Stimulated activated CD4-positive, alpha-beta T cell treated with anti-CD3 and anti-CD28 coated beads, Interleukin-2, amount 100 ng/mL, for 4 hours (primary cell): ENCODE measurements around the gene FRZB.

Source experiments
- DNase-seq: peaks from one replicate; pipeline ENCODE4 v3.0.0-alpha.2; 2020; ENCODE audit warnings: low read depth

FRZB gene

DNA sequence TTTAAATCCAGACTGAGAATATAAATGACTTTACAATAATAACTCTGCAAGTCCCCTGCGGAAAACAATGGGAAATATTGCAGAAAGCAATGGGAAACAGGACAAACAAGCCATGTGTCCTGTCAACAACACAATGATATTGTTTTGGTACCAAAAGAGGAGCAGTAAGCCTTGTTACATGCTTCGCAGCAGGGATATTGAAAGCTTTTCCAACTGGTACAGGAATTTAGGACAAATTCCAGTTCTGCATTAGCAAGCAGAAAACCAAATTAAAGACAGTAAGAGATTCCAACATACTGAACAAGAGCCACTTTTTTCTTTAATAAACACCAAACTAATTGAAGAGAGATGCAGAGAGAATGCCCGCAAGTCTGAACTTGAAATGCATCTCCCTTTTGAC lies 30.0 kb downstream of the FRZB start:
- no peak for DNase-seq

DNA sequence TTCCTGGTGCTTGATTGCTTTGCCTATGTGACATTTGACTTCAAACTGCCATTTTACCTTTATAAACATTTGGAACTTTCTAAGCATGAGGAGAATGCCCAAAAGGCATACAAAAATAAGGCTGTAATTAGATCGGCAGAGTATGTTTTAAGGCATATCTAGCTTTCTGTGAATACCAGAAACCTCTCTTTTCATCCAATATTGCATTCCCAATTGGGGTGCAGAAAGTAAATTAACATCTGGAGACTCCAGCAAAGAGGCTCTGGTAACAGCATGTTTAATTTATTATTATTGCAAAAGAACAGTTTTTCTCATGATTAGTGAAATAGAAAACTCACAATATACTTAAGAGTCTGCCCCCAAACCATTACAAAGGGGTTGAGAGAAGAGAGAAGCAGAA lies 32.1 kb downstream of the FRZB start:
- no peak for DNase-seq

- DNase-seq, result no peak
These were observed 33.2 kb downstream of the FRZB start for GRCh38 chr2:182833084-182833854.

- DNase-seq, result no peak
These were observed 34.5 kb downstream of the FRZB start for GRCh38 chr2:182831921-182832320.

DNA sequence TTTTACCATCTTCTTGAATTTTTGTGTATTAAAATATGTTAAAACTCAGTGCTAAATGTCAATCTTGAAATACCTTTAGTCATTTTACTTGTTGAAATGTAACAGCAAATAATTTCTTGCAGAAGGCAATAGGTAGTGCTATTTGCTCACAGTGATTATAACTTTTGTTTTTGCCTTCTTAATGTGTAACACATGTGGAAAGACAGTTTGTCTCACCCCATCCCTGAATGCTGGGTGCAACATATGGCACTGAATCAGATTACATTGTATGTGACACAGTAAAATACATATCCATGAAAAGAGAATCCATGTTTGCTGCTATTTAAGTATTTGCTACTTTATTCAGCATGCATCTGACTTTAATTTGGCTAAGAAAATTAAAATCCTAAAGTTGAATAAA lies 35.3 kb downstream of the FRZB start:
- no peak for DNase-seq

DNA sequence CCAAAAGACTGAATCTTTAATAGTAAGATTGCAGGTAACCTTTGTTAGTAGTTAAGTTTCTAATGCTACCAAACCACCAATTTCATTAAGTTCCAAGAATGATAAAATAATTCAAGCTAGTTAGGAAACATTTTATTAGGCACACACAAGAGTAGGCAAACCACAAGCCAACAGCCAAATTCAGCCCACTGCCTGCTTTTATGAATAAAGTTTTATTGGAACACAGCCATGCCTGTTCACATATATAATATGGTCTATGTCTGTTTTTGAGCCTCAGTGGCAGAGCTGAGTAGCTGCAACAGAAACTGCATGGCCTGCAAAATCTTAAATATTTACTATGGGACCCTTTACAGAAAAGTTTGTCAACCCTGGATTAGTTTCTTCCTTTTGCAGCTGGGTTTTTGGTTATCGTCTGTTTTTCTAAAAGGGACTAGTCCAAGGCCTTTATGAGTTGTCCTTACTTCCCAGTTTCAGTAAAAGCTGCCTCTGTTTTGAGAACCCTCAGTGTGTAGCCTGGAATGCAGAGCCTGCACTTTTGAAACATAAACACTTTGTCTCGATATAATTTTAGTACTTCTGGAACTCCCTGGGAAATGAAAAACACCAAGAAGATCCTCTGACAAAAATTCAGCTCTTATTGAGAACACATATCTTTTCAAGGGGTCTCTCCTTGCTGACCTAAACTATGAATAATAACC lies 39.1 kb downstream of the FRZB start:
- DNase-seq, result no peak

GRCh38 chr2:182826496-182826895 lies 39.9 kb downstream of the FRZB start:
- no peak for DNase-seq

DNA sequence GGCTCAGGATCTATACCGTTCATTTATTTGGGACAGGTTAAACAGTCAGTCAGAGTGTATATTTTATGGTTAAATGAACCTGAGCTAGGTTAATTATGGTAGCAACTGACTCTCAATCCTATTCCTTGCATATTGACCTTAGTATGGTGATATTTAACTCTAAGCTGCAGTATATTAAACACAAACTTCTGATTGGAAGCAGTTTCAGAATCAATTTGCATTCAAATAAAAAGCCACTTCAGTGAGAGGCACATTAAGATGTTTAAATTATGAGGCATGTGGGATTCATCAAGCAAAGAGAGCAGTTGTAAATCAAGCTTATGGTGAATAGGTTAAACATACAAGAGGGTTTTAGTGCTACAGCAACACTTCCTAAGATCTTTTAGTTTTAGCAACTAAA lies 40.4 kb downstream of the FRZB start:
- DNase-seq, result no peak

GRCh38 chr2:182824767-182825158 lies 41.7 kb downstream of the FRZB start:
- DNase-seq, result no peak

DNA sequence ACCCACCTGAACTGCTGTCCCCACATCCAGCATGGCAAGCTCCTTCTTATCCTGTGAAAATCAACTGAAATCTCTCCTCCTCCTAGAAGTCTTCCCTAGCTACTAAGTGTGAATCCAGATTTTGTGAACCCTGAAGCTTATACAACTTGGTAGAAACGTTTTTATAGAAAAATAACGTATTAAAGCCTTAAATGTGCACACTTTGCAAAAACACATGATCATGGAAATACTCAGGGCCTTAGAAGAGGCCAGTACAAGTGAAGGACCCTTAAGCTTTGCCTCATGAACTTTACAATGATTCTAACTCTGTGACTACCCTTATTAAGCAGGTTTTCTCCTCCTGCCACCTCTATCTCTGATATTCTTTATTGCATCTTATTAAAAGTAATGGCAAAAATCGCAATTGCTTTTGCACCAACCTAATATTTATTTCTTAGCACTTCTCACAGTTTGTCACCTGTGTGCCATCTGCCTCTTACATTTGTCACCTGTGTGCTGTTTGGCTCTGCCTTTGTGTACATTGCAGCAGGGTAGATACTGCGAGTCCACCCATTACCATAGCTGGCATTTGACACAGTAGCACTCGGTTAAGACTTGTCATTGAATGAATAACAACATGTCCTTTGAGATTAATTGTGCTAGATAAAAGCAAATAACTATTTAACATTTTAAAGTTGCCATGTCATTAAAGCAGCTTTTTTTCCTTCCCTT lies 42.2 kb downstream of the FRZB start:
- no peak for DNase-seq

- no peak for DNase-seq
These were observed 43.7 kb downstream of the FRZB start for GRCh38 chr2:182822733-182823132.

GRCh38 chr2:182821182-182821581 lies 45.3 kb downstream of the FRZB start:
- no peak for DNase-seq

DNA sequence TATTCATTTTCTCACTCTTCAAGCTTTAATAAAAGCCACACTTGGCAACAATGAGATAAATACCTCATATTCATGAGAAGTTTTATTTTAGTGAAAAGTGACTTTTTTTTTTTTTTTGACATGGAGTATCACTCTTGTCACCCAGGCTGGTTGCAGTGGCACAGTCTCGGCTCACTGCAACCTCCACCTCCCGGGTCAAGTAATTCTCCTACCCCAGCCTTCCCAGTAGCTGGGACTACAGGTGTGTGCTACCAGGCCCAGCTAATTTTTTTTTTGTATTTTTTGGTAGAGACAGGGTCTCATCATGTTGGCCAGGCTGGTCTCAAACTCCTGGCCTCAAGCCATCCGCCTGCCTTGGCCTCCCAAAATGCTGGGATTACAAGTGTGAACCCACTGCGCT lies 47.0 kb downstream of the FRZB start:
- DNase-seq, result no peak

DNA sequence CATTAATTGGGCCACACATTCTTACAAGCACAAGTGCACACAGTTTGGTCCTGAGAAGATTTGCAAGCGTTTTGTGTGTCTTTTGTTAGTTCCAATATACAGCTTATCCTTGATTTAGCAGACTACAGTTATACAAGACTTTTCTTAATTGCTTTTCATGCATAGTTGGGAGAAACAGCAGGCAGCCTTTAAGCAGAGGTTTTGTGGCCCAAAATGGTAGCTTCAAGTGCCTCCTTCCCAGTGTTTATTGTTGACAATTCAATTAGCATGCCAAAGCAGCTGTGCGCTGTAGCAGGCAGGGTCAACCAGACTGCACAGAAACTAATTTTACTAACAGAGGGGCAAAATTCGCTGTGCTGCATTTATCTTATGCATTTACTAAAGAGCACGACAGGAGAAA lies 47.5 kb downstream of the FRZB start:
- DNase-seq, result no peak

- no peak for DNase-seq
These were observed 47.9 kb downstream of the FRZB start for GRCh38 chr2:182818501-182818900.

DNA sequence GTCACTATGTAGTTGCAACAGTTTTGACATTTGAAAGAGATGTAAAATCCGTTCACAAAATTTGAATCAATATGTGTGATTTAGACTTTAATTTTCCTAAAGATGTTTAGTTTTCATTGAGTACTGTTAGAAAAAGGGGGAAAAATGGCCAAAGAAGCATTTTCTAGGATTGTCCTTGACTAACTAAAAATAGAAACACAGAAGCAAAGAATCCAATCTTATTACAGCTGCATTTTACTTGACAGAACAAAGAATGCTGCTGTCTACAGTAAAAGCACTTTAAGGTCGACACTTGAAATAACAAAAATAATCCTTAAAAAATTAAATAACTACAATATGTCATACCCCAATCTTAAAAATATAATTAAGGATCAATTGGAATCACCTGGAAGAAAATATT lies 48.9 kb downstream of the FRZB start:
- DNase-seq, result no peak

DNA sequence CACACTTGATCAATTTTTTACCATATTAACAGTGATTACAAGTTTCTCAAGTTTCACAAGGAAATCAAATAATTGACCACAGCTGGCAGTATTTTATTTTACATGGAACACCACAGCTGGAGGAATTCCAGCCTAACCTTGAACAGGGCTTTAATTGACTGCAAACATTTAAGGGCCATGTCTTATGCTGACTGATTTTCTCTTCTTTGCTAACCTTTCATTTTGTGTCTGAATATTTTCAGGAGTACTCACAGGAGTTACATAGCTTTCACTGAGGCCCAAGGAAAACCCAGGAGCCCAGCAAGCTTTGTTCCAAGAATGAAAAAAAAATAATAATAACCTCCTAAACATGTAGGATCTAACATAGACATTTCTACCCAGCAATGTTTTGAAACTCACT lies 49.6 kb downstream of the FRZB start:
- DNase-seq, result no peak

DNA sequence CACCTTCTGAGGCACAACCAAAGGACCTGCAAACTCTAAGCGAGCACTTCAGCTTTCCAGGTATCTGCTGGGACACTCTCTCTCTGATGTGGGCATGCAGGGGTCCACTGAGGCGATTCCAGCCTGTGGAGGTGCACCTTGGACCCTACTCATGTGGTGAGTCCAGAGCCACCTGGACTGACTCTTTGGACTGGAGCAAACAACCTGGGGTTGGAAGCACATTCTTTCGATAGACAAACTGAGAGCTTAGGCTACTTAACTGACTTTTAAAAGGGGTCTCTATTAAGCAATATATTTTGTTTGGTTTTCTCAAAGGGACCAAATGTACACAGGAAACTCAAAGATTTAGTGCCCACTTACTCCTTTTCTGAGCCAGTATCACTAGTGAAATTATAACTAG lies 51.6 kb downstream of the FRZB start:
- no peak for DNase-seq

GRCh38 chr2:182814380-182814779 lies 52.1 kb downstream of the FRZB start:
- no peak for DNase-seq

GRCh38 chr2:182810087-182810486 lies 56.4 kb downstream of the FRZB start:
- no peak for DNase-seq

DNA sequence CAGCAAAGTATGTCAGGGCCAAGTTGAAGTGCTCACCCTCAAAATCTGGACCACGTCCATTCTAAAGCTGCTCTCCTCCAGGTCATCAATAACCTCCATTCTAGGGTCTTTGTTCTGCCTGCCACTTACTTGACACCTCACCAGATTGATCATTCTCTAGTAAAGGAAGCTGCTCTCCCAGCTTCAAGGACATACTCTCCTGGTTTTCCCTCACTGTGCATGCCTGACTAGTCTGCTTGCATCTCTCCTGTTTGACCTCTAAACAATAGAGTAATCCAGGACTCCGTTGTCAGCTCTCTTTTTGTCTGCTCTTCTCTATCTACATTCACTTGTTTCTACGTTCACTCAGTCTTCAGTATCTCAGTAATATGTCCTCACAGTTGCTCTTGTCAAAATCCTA lies 59.1 kb downstream of the FRZB start:
- DNase-seq, result no peak

DNA sequence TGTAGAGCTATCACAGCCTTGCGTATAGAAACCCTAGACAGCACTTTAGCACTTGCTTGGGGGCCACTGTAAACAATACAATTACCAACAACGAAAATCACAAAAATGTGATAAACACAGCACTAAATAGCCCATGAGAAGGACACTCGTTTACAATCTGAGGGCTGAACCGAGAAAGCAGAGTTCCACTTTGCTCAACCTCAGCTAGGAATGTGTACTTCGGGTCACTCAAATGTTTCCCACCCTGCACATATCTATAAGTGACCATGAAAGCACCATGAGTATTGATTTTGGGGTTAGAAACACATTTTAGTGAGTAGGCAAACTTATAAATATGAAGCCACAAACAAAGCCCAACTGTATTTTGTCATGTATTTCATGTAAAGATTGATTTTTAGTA lies 62.3 kb downstream of the FRZB start:
- DNase-seq, result no peak

DNA sequence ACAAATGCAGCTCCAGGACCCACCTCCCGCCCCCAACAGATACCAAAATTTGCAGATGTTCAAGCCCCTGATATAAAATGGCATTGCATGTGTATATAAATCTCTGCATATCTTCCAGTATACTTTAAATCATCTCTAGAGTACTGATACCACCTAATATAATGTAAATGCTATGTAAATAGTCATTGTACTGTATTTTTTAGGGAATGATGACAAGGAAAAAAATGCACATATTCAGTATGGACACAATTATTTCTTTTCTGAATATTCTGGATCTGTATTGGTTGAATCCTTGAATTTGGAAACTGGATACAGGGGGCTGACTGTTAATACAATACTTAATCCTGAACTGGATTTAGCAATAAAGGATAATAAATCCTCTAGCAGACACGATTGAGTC lies 67.7 kb downstream of the FRZB start:
- DNase-seq, result no peak
